Esophagus squamous epithelium (tissue), 4 donors: ENCODE results near the gene PRMT2.

ENCODE experiments used
- POLR2A ChIP-seq, 4 donors: fragments of 450-650 bp; IDR thresholded peaks; one replicate each; pipeline ENCODE4 v1.6.1; 2017; ENCODE audit warnings: antibody characterized with exemption in 4 of 4, mild to moderate bottlenecking in 4 of 4, moderate library complexity in 3 of 4
- TF ChIP-seq, protein P1 (sequence below), 6 experiments: fragments of 450-650 bp in 4 of 6; fragments of 200-600 bp in 2 of 6; sonication (generic) in 2 of 6; IDR thresholded peaks; one replicate each; pipeline ENCODE4 v1.5.1; 2016 to 2019; ENCODE audit warnings: antibody characterized with exemption in 6 of 6, mild to moderate bottlenecking in 4 of 6, moderate library complexity in 4 of 6

GRCh38 chr21:46608672-46609111 lies 26.8 kb upstream of the PRMT2 start:
- TF ChIP-seq POLR2A (IDR thresholded peaks at IDR 0.05): no peak
- TF ChIP-seq, protein P1, sequence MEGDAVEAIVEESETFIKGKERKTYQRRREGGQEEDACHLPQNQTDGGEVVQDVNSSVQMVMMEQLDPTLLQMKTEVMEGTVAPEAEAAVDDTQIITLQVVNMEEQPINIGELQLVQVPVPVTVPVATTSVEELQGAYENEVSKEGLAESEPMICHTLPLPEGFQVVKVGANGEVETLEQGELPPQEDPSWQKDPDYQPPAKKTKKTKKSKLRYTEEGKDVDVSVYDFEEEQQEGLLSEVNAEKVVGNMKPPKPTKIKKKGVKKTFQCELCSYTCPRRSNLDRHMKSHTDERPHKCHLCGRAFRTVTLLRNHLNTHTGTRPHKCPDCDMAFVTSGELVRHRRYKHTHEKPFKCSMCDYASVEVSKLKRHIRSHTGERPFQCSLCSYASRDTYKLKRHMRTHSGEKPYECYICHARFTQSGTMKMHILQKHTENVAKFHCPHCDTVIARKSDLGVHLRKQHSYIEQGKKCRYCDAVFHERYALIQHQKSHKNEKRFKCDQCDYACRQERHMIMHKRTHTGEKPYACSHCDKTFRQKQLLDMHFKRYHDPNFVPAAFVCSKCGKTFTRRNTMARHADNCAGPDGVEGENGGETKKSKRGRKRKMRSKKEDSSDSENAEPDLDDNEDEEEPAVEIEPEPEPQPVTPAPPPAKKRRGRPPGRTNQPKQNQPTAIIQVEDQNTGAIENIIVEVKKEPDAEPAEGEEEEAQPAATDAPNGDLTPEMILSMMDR (IDR thresholded peaks at IDR 0.05): no peak
